HG02885 (cell line): ENCODE results near the gene THOC7.

Experiments
- ATAC-seq: cut with Tn5 transposase; IDR thresholded peaks from one replicate; pipeline ENCODE4 v1.9.1; 2021; ENCODE audit warnings: mild to moderate bottlenecking; ENCODE audit not compliant: unreplicated experiment, poor library complexity

THOC7 gene

DNA sequence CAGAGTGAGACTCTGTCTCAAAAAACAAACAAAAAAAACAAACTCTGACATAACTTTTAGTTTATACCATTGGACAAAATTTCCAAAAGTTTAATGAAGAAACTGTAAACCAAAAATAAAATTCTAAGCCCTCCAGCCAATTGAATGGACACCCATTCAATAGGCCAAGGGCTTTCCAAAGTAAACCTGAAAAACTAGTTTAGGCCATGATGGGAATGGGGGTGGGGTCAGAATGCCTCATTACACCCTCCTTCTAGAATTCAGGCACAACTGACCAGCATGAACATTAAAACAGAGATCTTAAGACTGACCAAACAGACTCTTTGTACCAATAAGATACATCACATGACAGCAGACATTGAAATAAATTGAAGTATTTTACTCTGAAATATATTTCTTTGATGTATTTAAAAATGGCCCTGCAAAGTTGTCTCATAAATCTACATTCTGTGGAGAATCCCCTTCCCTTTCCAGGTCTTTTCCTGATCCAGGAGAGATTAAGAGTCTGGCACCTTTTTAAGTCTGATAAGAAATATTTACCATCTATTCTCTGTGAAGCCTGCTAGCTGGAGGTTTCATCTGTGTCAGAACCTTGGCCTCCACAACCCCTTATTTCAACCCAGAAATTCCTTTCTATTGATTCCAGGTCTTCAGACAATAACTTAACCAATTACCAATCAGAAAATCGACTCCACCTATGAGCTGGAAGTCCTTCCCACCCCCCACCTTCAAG, 15.7 kb downstream of the THOC7 start:
- ATAC-seq: no peak

DNA sequence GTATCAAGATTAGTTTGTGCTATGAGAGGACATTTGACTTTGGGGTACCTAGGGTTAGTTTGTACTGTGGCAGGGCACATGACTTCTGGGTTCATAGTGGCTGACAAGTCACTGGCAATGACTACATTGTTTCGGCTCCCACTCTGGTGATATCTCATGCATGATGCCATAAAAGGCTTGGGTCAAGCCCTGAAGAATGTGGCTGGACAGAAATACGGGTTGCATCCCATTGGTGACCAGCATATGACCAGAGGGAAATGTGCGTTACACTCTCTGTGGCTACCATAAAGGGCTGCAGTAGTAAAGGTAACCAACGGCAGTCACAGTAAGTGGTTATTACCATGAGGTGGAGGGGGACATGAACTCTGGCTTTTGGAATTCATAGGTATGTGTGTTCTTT, 18.4 kb downstream of the THOC7 start:
- no peak for ATAC-seq

- ATAC-seq: no peak
Observed at GRCh38 chr3:63842127-63842526, 21.5 kb downstream of the THOC7 start.

DNA sequence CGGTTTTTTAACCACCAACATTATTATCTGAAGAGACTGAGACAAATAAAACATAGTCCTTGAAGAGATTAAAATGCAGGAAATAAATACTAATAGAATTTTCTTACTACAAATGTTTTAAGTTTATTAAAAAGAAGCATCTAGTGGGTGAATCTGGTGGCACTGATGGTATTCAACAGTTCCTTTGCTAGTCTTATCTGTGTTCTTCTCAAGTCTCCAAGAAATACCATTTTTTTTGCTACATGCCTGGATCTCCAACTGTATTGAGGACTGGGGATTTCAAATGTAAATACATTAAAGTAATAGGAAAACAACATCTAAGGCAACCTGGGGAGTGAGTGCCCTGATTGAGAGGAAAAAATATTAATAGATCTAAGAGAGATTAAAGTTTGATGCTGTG, 21.9 kb downstream of the THOC7 start:
- no peak for ATAC-seq

DNA sequence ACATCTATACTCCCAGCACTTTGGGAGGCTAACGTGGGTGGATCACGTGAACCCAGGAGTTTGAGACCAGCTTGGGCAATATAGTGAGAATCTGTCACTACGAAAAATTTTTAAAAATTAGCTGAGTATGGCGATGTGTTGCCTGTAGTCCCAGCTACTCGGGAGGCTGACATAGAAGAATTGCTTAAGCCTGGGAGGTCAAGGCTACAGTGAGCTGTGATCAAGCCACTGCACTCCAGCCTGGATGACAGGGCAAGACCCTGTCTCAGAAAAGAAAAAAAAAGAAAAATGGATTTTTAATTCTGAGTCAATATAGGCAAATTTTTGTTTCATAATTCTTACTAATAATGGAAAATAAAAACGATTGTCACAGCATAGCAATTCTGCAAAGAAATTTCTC, 31.2 kb downstream of the THOC7 start:
- no peak for ATAC-seq

DNA sequence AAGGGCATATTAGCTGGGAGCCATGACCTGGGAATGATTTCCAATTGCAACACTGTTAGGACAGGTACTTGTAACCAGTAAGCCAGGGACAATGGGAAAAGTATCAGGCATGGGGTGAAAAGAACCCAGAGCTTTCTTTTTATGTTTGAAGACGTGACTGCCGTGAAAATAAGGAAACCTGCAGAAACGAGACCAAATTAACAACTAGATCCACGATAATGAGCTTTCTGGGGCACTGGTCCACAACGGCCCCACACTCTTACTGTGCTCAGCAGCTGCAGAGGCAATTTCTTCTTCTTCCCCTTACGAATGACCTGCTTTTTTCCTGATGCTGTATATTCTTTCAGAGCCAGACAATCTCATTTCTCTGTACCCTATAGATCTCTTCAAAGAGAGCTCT, 33.1 kb downstream of the THOC7 start:
- ATAC-seq: no peak

DNA sequence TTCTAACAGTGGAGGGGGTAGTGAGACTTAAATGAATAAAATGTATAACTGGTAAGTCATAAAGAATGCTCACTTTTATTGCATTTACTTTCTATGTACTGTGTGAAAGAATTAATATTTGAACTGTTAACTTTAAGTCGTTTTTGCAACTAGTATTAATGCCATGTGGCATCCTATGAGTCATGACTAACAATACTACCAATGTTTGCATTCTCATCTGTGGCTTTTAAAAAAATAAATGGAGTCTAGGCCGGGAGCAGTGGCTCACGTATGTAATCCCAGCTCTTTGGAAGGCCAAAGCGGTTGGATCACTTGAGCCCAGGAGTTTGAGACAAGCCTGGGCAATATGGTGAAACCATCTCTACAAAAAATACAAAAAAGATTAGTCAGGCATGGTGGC, 39.3 kb downstream of the THOC7 start:
- no peak for ATAC-seq

GRCh38 chr3:63819151-63819398, 44.5 kb downstream of the THOC7 start, which contains the start of gene C3orf49:
Gene C3orf49 (plus strand): TSS chr3:63819299. CDS start chr3:63819472, 173 bp downstream.
- ATAC-seq: no peak

DNA sequence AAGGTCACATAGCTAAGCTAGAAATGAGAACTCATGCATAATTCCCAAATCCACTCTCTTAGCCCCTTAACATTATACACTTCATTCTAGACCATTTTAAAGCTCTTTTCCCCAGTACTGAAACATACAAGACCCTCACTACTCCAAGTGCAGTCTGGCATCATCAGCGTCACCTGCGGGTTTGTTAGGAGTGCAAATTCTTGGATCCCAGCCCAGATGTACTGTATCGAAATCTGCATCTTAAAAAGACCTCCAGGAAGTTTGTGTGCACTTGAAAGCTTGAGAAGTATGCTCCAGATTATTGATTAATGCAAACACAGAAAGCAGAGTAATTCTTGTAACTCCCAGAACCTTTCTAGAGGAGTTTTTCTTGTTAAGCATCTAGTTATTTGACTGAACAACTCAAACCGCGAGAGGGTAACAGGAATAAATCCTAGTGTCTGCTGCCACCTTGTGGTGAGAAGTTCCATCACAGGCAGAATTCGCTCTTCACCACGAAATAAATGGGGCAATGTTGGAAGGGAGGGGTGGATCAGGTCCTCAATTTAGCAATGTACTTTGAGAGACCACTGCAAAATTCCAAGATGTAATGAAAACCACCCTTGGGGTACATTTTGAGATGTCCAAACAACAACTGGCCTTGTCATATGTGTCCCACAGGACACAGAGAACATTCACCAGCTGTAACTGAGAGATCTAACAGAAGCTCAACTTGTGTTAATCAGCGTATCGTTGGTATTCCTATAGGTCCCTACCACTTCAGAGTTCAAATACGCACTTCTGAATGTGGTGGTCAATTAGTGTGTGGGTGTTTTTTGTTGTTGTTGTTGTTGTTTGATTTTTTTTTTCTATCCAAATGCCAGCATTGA, 45.1 kb downstream of the THOC7 start:
- peak; percentile 87 for ATAC-seq

GRCh38 chr3:63817225-63817624, 46.4 kb downstream of the THOC7 start:
- no peak for ATAC-seq

GRCh38 chr3:63814237-63814636, 49.4 kb downstream of the THOC7 start:
- no peak for ATAC-seq

DNA sequence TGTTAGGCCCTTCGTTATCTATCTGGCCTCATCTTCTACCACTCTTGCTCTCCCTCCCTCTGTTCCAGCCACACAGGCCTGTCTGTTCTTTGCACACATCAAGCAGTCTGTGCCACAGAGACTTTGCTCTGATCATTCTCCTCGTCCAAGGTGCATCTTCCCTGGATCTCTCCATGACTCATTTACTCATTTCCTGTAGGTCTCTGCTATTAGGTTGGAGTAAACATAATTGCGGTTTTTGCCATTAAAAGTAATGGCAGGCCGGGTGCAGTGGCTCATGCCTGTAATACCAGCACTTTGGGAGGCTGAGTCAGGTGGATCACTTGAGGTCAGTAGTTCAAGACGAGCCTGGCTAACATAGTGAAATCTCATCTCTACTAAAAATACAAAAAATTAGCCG, 54.0 kb downstream of the THOC7 start:
- no peak for ATAC-seq

- no peak for ATAC-seq
Observed at GRCh38 chr3:63808633-63809032, 55.0 kb downstream of the THOC7 start.

DNA sequence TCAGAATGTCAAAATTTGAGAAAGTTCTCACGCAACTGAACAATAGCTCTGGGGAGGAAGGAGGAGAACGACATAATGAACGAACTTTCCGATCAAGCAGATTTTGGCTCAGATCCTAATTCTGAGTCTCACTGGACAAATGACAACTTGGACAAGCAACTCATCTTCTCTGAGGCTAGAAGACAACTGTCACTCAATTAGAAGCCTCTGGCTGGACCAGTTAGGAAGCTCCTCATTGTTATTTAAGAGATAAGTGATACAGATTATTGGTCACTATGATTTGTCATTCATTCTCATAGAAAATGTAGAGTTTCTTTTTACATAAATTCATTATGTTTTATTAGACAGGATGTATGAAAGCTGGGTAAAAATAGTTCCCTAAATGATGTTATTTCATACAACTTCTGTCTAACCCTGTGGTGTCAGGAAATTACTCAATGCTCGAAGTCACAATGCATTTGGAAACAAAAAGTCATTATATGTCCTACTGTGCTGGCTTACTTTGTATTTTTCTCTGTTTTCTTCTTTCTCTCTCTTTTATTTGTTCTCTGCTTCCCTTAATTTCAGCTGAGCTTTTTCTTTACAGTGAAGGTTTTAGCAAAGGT, 55.5 kb downstream of the THOC7 start:
- ATAC-seq: no peak

- ATAC-seq: no peak
Observed at GRCh38 chr3:63803911-63804310, 59.7 kb downstream of the THOC7 start.

DNA sequence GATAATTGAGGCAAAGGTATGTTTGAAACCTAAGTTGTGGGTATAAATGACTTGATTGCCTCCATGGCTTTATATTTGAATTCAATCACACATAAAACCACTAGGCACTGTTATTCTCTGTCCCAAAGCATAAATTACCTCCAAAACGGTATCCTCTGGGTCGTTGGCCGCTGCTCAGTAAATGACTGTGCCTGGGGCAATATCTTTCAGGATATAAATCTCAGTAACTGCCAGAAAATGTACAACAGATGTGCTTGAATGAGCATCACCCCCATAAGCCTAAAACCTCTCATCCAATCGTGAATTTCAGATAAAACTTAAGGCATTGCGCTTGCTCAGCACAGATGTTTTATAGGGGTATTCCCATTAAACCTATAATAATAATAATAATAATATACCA, 63.5 kb downstream of the THOC7 start:
- ATAC-seq: no peak

DNA sequence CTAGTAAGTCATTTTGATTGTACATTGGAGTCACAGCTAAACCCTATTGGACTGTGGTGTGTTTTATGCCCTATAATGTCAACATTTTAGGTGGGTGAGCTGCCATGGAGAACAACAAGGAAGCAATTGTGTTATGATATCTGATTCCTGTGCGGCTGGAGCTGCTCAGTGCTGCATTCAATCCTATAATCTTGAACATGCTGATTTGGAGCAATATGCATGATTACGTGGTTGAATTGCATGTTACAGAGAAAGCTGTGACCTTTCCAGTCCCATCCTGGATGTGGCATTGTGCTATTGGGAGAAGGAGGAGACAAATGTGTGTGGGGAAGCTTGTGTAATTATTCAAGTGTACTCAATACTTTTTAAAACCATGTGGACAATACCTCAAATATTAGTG, 64.7 kb downstream of the THOC7 start:
- no peak for ATAC-seq

DNA sequence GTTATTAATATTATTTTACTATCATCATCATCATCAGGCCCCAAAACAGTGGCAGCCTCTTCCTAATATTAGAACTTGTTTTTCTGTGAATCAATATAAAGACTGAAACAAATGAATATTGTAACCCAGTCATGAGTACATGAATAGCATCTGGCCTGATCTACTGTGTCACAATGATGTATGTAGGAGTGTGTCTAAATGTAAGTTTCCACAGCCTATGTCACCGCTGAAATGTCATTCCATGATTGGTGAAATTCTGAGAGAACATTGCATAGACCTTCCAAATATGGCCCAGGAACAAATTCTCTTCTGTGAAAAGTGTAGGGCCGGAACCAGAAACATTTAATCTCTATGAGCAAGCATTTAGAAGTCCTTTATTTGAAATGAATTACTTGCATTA, 65.1 kb downstream of the THOC7 start:
- no peak for ATAC-seq

DNA sequence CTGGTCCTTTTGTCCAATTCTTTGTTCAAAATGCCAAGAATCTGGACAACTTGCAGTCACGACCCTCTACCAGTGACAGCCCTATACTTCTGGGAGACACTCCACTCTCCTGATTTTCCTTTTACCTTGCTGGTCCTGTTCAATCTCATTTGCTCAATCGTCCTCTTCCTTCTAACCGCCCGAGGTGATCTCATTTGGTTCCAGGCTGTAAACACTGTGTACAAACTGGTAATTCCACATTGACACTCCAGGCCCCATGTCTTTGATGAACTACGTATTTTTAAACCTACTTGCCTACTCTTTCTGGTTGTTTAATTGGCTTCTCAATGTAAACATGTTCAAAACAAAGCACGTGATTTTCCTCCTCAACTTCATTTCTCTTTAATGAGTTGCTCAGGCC, 68.2 kb downstream of the THOC7 start:
- ATAC-seq: no peak

DNA sequence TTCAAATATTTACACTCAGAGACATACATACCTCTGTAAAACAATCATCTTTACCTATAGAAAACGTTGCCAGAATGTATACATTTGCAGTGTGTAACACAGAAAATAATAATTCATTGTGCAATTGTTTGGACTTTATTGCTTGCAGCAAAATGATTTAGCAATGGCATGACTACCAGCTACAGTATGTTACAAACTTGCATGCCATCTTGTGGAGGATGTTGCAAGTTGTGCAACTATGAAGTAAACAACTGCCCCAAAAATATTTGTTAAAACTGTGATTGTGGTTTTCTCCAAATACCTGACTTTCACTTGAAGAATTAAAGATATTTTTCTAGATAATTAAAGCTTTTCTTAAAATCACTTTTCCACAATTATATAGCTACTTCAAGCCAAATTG, 71.6 kb downstream of the THOC7 start:
- ATAC-seq: no peak
